ENCODE measurements around the gene SNTG2.
"Not testable (repeated sequence)": the region's sequence is repeated elsewhere in the genome, so short reads cannot be mapped to it uniquely, and the experiment has no call there.

The SNTG2 gene

DNA sequence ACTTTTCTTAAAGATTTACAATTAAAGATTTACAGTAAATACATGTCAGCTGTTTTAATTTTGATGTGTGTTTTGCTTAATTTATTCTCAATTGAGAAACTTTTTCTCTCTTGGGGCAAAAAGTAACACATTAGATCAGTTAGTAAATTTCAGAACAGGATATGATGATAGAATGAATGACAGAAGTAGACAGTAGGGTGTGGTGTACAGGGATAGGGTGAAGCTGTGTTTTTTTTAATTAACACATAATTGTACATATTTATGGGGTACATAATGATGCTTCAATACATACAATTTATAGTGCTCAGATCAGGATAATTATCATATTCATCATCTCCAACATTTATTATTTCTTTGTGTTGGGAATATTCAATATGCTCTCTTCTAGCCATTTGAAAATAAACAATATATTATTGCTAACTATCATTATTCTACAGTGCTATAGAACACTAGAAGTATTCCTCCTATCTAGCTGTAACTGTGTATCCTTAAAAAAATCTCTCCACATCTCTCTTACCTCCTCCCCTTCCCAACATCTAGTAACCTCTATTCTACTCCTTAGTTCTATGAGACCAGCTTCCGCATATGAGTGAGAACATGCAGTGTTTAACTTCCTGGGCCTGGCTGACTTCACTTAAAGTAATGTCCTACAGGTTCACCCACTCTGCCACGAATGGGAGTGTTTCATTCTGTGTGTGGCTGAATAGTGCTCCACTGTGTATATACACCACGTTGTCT, 175.2 kb downstream of the SNTG2 start:
- DNase-seq (ENCODE audit: low read depth) = no peak
- no peak overlapping the region for H3K4me3 ChIP-seq (ENCODE audit: low read depth, low read length)

DNA sequence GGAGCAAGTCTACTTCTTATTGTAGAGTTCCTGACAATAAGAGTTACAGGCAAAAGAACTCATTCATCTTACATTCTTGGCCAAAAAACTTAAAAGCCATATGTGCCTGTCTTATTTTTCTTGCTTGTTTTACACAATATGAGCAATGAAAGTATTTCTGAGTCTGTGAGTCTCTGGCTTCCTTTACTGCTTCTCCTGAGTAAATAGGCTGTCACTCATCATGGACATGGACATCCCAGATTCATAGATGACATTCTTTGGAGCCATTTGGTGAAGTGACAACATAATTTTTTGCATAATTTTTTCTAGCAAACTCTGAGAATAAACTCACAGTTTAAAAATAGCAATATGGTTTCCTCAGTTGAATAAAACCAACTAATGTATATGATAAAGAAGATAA, 179.3 kb downstream of the SNTG2 start:
- H3K4me3 ChIP-seq (ENCODE audit: low read depth, low read length) = no peak overlapping the region
- DNase-seq (ENCODE audit: low read depth) = no peak

DNA sequence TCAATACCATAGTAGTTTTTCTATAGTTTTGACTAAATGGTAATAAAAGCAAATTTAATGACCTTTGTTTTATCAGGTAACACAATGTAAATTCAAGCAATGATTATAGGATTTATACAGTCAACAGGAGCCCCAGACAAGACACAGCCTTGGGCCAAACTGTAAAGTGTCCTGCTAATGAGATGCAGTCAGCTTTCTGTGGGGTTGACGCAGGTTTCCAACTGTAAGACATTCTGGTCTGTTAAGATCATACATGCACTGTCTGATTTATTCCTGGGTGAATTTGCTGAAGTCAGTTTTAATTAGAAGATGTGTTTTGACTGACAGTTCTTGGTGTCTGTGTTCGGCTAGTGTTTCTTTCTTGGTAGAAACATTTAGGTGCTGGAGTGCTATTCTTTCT, 180.3 kb downstream of the SNTG2 start:
- DNase-seq (ENCODE audit: low read depth) = no peak
- no peak overlapping the region for H3K4me3 ChIP-seq (ENCODE audit: low read depth, low read length)

DNA sequence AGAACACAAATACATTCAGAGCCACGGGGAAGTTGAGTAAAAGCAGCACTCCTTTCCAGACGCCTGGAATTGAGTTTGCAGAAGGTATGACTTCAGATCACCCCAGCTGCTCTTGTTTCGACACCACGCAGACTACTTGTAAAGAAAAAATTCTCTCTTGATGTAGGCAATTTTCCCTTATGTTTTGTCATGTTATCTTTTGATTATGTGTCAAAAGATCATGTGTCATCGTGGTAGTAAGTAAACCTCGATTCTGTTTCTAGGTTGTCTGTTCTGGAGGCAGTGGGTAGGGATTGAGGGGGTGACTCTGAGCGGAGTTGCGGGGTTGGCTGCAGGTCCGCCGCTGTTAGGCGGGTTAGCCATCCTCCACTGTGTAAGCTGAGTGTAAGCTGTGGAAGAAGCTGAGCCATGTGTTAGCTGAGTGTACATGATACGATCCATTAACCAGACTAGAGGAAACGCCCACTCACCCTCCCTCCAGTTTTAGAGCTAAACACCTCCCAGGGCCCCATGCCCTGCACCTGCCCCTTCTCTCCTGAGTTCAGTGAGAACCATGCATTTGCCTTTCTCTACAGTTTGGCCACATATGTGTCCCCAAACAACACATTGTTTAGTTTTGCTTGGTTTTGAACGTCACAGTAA, 181.8 kb downstream of the SNTG2 start:
- no peak overlapping the region for H3K4me3 ChIP-seq (ENCODE audit: low read depth, low read length)
- DNase-seq (ENCODE audit: low read depth) = no peak

DNA sequence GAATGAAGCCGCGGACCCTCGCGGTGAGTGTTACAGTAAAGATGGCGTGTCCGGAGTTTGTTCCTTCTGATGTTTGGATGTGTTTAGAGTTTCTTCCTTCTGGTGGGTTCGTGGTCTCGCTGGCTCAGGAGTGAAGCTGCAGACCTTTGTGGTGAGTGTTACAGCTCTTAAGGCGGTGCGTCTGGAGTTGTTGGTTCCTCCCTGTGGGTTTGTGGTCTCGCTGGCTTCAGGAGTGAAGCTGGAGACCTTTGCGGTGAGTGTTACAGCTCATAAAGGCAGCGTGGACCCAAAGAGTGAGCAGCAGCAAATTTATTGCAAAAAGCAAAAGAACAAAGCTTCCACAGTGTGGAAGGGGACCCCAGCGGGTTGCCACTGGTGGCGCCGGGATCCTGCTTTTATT, 183.2 kb downstream of the SNTG2 start:
- DNase-seq (ENCODE audit: low read depth); H3K4me3 ChIP-seq (ENCODE audit: low read depth, low read length): not testable (repeated sequence)

DNA sequence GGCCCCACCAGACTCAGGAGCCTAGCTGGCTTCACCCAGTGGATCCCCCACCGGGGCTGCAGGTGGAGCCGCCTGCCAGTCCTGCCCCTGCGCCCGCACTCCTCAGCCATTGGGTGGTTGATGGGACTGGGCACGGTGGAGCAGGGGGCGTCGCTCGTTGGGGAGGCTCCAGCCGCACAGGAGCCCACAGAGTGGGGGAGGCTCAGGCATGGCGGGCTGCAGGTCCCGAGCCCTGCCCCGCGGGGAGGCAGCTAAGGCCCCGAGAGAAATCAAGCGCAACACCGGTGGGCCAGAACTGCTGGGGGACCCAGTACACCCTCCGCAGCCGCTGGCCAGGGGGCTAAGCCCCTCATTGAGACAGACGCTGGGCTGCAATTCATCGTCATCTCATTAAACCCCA, 184.0 kb downstream of the SNTG2 start:
- DNase-seq (ENCODE audit: low read depth) = no peak
- H3K4me3 ChIP-seq (ENCODE audit: low read depth, low read length) = no peak overlapping the region

DNA sequence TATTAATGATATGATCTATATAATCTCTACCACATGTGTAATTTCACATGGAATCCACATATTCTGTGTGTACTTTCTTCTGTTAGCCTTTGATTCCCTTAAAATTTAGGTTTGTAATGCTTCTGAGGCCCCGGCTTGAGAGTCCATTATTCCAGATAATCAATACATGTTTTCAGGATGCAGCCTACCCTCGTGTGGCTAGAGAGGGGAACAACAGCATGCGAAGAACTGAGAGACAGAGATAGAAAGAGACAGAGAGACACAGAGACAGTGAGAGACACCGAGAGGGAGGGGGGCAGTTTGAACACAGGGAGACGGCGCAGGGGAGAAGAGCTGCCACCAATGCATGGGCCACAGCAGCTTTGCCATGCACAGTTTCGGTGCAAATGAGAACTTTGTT, 185.4 kb downstream of the SNTG2 start:
- DNase-seq (ENCODE audit: low read depth) = peak; percentile 1
- H3K4me3 ChIP-seq (ENCODE audit: low read depth, low read length) = no peak overlapping the region

DNA sequence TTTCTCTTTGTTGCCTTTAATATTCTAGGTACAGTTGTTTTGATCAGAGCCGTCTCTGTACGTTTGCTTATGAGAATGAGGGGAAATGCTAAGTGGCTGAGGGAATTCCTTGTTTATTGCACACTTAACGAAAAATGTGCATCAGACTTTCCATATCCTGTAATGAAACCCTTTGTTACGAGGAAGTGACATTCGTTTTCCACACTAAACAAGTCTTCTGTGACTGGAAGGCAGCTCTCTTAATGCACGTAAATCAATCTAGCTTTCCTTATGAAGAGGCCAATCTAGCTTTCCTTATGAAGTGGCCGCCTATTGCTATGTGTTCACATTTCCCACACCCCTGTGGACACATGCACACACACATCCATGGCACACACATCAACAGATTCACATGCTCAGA, 186.2 kb downstream of the SNTG2 start:
- H3K4me3 ChIP-seq (ENCODE audit: low read depth, low read length) = no peak overlapping the region

DNA sequence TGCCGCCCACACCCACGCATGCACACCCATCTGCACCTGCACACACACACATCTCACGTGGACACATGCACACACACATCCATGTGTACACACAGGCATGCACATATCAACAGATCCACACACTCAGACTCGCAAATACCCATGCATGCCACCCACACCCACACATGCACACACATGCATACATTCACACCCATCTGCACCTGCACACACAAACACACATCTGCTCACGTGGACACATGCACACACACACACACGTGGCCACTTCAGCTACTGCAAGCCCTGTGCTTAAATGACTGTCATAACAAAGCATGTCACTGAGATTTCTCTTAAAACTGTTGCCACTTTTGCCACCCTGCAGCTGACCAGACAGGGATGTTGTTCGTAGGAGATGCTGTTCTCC, 186.6 kb downstream of the SNTG2 start:
- no peak for DNase-seq (ENCODE audit: low read depth)
- no peak overlapping the region for H3K4me3 ChIP-seq (ENCODE audit: low read depth, low read length)

More for the DNA sequence above, 186.2 kb downstream of the SNTG2 start:
- no peak for DNase-seq (ENCODE audit: low read depth)

DNA sequence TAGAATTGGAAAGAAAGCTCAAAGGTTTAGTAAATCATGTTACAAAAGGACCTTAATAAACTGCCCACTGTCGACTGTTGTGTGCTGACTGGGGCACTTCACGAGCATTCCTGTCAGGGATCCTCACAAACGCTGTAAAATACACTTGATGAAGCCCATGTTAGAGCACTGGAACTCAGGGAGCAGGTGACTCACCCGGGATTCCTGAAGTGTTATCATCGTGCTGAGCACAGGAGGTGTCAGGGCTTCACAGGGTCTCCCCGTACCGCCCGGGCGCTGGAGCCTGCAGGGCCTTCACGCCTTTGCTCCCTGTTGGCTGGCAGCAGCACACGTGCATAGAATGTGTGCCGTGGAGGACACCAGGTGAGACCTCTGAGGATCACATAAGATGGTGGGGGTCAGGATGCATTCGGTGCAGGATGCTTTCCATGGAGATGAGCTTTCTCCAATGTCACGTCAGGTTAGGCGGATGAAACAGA, 187.3 kb downstream of the SNTG2 start:
- no peak for DNase-seq (ENCODE audit: low read depth)
- no peak overlapping the region for H3K4me3 ChIP-seq (ENCODE audit: low read depth, low read length)

DNA sequence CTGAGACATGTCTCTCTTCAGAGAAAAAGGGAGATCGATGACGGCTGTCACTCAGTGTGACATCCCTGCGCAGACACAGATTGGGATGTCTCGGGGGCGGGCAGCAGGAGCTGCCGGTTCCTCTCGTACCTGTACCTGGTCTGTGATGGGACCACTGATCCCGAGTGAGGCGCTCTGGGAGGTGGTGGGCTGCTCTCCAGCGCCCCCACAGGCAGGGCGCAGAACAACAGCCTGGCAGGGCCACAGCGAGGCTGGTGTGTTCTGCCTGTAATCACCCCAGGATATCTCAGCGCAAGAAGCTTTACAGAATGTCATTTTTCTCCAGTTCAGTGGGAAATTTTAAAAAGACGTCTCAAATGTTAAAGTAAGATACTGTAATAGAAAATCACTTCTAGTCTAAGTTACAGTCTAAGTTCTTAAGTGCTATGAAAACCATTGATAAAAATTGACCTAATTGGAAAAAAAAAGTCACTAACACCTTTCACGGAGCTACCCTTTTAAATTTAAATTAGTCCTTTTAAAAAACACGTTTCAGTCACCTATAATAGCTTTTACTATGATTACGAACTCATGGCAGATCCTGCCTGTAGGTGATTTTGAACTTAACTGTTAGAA, 189.8 kb downstream of the SNTG2 start:
- no peak for DNase-seq (ENCODE audit: low read depth)
- no peak overlapping the region for H3K4me3 ChIP-seq (ENCODE audit: low read depth, low read length)

DNA sequence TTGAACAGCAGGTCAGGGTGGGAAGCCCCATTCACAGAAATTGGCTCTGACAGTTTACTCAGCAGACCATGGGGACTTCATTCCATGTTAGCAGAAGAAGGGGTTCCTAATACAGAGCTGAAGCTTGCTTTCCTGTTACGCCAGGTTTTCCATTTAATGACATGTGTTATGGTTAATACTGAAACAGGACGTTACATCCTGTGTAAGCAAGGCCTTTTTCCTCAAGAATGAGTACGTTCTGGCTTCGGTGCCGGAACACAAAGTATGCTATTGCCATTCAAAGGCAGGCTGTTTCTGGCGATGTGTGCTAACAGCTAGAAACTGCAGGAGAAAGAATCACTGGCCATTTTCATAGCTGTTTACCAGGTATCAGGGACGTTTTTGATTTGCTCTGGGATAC, 190.4 kb downstream of the SNTG2 start:
- no peak for DNase-seq (ENCODE audit: low read depth)
- no peak overlapping the region for H3K4me3 ChIP-seq (ENCODE audit: low read depth, low read length)

DNA sequence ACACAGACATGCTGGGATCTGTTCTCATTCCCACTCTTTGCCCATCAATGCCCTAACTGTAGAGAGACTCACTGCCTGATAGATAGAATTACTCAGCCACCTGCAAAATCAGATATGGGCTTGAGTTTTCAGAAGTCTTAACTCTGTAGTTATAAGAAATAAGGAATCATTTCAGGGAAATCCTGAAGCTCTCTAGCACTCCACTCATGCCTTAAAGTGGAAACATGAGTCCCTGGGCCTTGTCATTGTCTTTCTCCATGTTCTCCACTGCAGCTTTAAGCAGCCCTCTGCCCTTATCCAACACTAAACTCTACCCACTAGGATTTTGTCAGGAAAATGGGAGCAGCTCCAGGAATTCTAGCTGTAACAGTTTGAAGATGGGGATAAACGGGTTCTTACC, 192.5 kb downstream of the SNTG2 start:
- DNase-seq (ENCODE audit: low read depth) = no peak
- H3K4me3 ChIP-seq (ENCODE audit: low read depth, low read length) = no peak overlapping the region

DNA sequence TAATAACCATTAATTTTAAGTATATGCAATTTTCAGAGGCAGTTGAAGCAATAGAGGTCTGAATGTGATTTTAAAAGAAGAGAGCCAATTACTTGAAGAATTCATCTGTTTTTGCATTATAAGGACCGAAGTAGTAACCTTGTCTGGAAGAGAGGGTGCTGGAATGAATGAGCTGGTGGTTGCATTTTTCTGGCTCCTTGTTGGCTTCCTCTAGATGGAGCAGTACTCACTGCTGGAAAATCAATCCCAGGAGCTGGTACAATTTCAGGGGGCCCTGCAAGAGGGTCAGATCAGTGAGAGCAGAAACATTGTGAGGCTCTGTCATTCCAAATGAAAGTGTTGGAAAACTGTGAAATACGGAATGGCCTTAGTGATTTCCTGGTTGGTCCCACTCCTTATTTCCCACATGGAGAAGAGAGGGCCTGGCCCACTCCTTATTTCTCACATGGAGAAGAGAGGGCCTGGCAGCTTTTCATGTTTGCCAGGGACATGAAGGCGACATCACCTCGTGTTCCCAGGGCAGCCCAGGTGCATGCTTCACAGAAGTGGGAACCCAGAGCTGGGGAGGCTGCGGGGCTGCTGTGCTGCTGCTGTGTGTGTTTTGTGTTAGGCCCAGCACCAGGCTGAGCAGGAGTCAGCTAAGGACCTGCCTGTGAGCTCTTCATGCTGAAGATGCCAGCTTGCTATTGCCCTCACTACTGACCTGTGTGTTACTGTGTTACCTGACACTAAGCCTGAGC, 197.4 kb downstream of the SNTG2 start:
- no peak overlapping the region for H3K4me3 ChIP-seq (ENCODE audit: low read depth, low read length)
- DNase-seq (ENCODE audit: low read depth) = no peak

DNA sequence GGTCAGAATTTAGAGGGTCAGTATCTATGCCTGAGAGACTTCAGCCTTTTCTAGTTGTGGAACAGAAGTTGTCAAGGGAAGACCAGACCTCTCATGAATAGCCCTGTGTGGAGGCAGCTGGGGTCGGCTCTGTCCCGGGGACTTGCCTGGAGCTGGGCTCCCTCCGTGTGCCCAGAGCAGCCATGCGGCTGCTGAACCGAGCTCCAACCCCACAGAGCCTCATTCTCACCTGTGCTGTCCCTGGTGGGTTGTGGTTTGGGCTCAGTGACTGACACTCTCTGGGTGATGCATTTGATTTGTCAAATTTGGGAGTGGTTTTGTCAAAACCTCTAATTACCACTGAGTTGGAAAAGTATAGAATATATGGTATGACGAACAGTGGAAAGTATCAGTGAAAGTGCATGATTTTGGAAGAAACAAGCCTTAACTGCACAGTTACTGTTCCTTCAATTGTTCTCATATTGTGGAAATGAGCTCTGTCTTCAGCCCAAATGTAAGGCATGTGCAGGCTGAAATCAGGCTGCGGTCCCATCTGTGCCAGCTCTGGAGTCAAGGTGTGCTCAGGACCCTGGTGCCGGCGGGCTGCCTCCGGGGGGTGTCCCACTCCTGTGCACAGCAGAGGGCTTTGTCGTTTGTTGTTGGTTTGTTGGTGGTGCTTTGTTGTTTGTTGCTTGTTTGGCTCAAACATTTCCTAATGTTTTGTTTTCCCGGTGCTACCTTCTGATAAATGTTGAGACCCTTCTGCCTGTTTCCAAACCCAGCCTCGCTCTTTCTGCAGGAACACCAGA, 200.3 kb downstream of the SNTG2 start:
- DNase-seq (ENCODE audit: low read depth) = no peak
- H3K4me3 ChIP-seq (ENCODE audit: low read depth, low read length) = no peak overlapping the region

DNA sequence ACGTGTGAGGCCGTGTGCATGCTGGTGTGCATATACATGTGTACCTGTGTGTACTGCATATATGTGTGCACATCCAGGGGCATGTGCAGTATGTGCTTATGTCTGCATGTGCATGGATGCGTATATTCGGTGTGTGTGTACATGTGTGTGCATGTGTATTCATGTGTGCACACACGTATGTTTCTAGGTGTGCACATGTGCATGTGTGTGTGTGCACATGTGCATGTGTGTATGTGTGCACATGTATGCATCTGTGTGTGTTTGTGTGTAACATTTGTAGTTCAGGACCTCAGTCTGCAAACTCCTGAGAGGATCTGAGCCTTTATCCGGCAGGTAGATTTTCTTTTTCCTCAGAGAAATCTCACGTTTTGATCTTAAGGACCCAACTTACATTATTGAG, 201.7 kb downstream of the SNTG2 start:
- H3K4me3 ChIP-seq (ENCODE audit: low read depth, low read length) = no peak overlapping the region
- DNase-seq (ENCODE audit: low read depth) = no peak

DNA sequence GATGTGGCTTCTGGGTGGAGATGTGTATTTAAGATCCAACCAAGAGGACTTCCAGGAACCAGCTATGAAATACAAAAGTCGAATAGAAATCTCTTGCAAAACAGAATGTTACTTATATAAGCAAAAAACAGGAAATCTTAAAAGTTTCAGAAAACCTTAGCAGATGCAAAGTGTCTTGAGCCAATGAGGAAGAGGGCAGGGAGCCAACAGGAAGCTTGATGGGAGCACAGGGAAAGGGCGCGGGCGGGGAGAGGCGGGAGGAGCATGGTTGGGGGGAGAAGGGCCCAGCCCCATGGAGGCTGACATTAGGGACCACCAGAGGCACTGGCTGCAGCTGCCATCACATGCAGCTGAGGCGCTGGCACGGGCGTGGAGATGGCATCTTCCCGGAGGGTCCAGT, 203.3 kb downstream of the SNTG2 start:
- no peak for DNase-seq (ENCODE audit: low read depth)
- no peak overlapping the region for H3K4me3 ChIP-seq (ENCODE audit: low read depth, low read length)

DNA sequence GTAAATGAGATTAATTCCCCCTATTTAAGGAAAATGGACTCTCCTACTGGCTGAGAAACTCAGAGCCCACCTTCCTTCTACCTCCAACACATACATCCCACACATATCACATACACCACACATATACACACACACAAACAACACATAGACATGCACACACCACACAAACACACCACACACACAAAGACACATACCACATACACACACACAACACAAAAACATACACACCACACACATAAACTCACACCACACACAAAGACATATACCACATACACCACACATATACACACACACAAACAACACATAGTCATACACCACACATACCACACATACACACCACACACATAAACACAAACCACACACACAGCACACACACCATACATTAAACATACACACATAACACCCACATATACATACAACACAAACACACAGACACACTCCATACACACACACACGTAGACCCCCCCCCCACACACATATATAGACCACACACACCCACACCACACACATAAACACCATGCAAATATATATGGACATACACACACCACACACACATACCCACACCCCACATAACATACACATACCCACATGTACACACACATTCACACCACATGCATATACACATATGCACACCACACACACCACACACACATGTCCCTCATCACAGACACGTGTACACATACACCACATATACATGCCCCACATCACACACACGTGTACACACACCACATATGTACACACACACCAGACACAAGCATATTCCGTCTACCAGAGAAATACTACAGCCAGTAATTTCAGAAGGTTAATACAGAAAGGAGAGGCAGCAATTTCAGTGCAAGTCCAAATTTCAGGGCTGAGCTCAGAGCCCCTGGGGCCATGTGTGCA, 204.3 kb downstream of the SNTG2 start:
- DNase-seq (ENCODE audit: low read depth) = no peak
- H3K4me3 ChIP-seq (ENCODE audit: low read depth, low read length) = no peak overlapping the region

DNA sequence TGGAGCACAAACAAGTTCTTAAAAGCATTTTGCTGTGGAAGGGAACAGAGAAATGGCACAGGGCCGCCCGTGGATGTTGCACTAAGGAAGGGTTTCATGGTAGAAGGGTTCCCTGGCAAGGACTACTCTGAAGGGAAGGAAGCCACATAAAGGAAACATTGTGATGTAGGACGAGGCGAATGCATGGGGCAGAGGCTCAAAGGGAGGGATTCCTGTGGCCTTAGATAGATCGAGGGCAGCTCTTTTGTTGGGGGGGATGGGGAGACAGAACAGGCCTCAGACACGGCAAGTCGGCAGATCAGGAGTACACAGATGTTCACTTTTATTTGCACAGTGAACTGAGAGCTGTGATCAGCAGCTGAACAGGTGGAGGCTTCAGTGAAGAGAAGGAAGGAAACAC, 205.4 kb downstream of the SNTG2 start:
- no peak overlapping the region for H3K4me3 ChIP-seq (ENCODE audit: low read depth, low read length)
- DNase-seq (ENCODE audit: low read depth) = no peak

All from skeletal muscle cell (primary cell).